HG03558 (cell line): ENCODE results near the gene PCDHGB6.
"Not testable (repeated sequence)": the region's sequence is repeated elsewhere in the genome, so short reads cannot be mapped to it uniquely, and the experiment has no call there.

Experiments used
- ATAC-seq: cut with Tn5 transposase; IDR thresholded peaks from one replicate; pipeline ENCODE4 v1.9.1; 2021; ENCODE audit warnings: moderate number of reproducible peaks; ENCODE audit not compliant: unreplicated experiment; ENCODE audit errors: extremely low read depth

PCDHGB6 gene

GRCh38 chr5:141407790-141408505 is at the start of gene PCDHGB6:
PCDHGB6 (plus strand) TSS chr5:141408021; CDS start chr5:141408203, 182 bp downstream.
- not testable (repeated sequence) for ATAC-seq

- ATAC-seq: no peak
These were observed 47.9 kb upstream of the PCDHGB6 start, which contains the start of gene PCDHGB2 for GRCh38 chr5:141359790-141360426. PCDHGB2 (plus strand) TSS chr5:141359994; CDS start chr5:141360136, 142 bp downstream.

- no peak for ATAC-seq
These were observed 47.1 kb upstream of the PCDHGB6 start for GRCh38 chr5:141360685-141361084.

- ATAC-seq: no peak
These were observed 45.1 kb upstream of the PCDHGB6 start for GRCh38 chr5:141362719-141363118.

GRCh38 chr5:141363952-141364660 is 43.7 kb upstream of the PCDHGB6 start, which contains the start of gene PCDHGA5:
PCDHGA5 (plus strand) TSS chr5:141364162; CDS start chr5:141364331, 169 bp downstream.
- ATAC-seq: no peak

GRCh38 chr5:141366016-141366896 is 41.6 kb upstream of the PCDHGB6 start:
- no peak for ATAC-seq

- peak; percentile 68 for ATAC-seq
These were observed 37.6 kb upstream of the PCDHGB6 start, which contains the start of gene PCDHGB3 for GRCh38 chr5:141369994-141370848. PCDHGB3 (plus strand) TSS chr5:141370242; CDS start chr5:141370395, 153 bp downstream.

GRCh38 chr5:141371572-141372475 is 36.0 kb upstream of the PCDHGB6 start:
- no peak for ATAC-seq

- ATAC-seq: no peak
These were observed 34.0 kb upstream of the PCDHGB6 start, which contains the start of gene PCDHGA6 for GRCh38 chr5:141373673-141374317. PCDHGA6 (plus strand) TSS chr5:141373891; CDS start chr5:141374084, 193 bp downstream.

- ATAC-seq: no peak
These were observed 33.2 kb upstream of the PCDHGB6 start for GRCh38 chr5:141374627-141375026.

- ATAC-seq: not testable (repeated sequence)
These were observed 32.2 kb upstream of the PCDHGB6 start for GRCh38 chr5:141375444-141376155.

GRCh38 chr5:141382469-141383294 is 25.1 kb upstream of the PCDHGB6 start, which contains the start of gene PCDHGA7:
PCDHGA7 (plus strand) TSS chr5:141382742; CDS start chr5:141382900, 158 bp downstream.
- ATAC-seq: no peak

GRCh38 chr5:141383345-141383744 is 24.5 kb upstream of the PCDHGB6 start:
- ATAC-seq: no peak

- ATAC-seq: no peak
These were observed 23.2 kb upstream of the PCDHGB6 start for GRCh38 chr5:141384471-141385267.
